SK-N-MC (cell line): ENCODE results near the gene FAM111A.
A peak's percentile ranks its signal among the peaks of the same experiment; 100 is the strongest.

Experiments
- DNase-seq: peaks from one replicate; pipeline ENCODE4 v3.0.0-alpha.2; 2011; ENCODE audit warnings: low read depth, low spot score
- H3K27ac ChIP-seq: fragments of 200-600 bp; sonication (generic); 2 replicates; pipeline ENCODE4 v1.5.1; 2016; ENCODE audit warnings: mixed run types
- H3K36me3 ChIP-seq: fragments of 200-600 bp; sonication (generic); 2 replicates; pipeline ENCODE4 v1.6.1; 2017; ENCODE audit warnings: antibody characterized with exemption, low read length, mixed read lengths; ENCODE audit not compliant: insufficient read depth
- H3K4me3 ChIP-seq: fragments of 200-600 bp; sonication (generic); 2 replicates; pipeline ENCODE4 v1.5.1; 2016
- H3K9ac ChIP-seq: fragments of 200-600 bp; sonication (generic); 2 replicates; pipeline ENCODE4 v1.8.0; 2017; ENCODE audit warnings: mixed run types, mixed read lengths; ENCODE audit not compliant: insufficient read length
- H3K9me3 ChIP-seq: fragments of 200-600 bp; sonication (generic); 2 replicates; pipeline ENCODE4 v1.6.1; 2017; ENCODE audit warnings: low read depth, mild to moderate bottlenecking, antibody characterized with exemption, low read length, moderate library complexity, mixed read lengths
- EZH2 ChIP-seq: fragments of 200-600 bp; sonication (generic); IDR thresholded peaks from one replicate; pipeline ENCODE4 v1.6.1; 2017; ENCODE audit warnings: antibody characterized with exemption
- FOXP2 ChIP-seq: optimal IDR thresholded peaks from 2 replicates; pipeline ENCODE3; 2011; ENCODE audit warnings: mild to moderate bottlenecking, moderate library complexity; ENCODE audit not compliant: insufficient read depth; ENCODE audit errors: extremely low read length, control extremely low read depth
- POLR2AphosphoS5 ChIP-seq: IDR thresholded peaks from 2 replicates; pipeline ENCODE4 v1.6.1; 2012; ENCODE audit warnings: mild to moderate bottlenecking, low read depth, low read length, borderline replicate concordance

The FAM111A gene

GRCh38 chr11:59173080-59173963 is 30.7 kb downstream of the FAM111A start:
- no peaks in the 10 kb centered on the region for H3K36me3 ChIP-seq
- DNase-seq, result no peak
- no peak overlapping the region for H3K27ac ChIP-seq
- no peak overlapping the region for H3K9ac ChIP-seq
- TF ChIP-seq FOXP2 (no peak), POLR2AphosphoS5 (no peak), EZH2 (no peak)
- H3K4me3 ChIP-seq, result peak overlapping the region; percentile 81
- H3K9me3 ChIP-seq, result no peaks in the 10 kb centered on the region

- H3K4me3 ChIP-seq, result 0 out of 2 replicates have a peak overlapping the region, but pooled peaks have one; percentile 81
- TF ChIP-seq FOXP2 (no peak), POLR2AphosphoS5 (no peak), EZH2 (no peak)
- DNase-seq, result no peak
- no peaks in the 10 kb centered on the region for H3K9me3 ChIP-seq
- H3K27ac ChIP-seq, result no peak overlapping the region
- no peaks in the 10 kb centered on the region for H3K36me3 ChIP-seq
- no peak overlapping the region for H3K9ac ChIP-seq
Measured at GRCh38 chr11:59173964-59174663, 31.5 kb downstream of the FAM111A start.

GRCh38 chr11:59174664-59175033 is 32.0 kb downstream of the FAM111A start:
- no peak for DNase-seq
- no peaks in the 10 kb centered on the region for H3K36me3 ChIP-seq
- no peaks in the 10 kb centered on the region for H3K9me3 ChIP-seq
- no peak overlapping the region for H3K27ac ChIP-seq
- no peak for TF ChIP-seq FOXP2
- TF ChIP-seq POLR2AphosphoS5, result no peak
- no peak for TF ChIP-seq EZH2
- H3K4me3 ChIP-seq, result no peak overlapping the region
- no peak overlapping the region for H3K9ac ChIP-seq

- no peak for DNase-seq
- H3K9me3 ChIP-seq, result no peaks in the 10 kb centered on the region
- H3K4me3 ChIP-seq, result no peak overlapping the region
- no peaks in the 10 kb centered on the region for H3K36me3 ChIP-seq
- H3K27ac ChIP-seq, result no peak overlapping the region
- H3K9ac ChIP-seq, result no peak overlapping the region
- no peak for TF ChIP-seq FOXP2
- TF ChIP-seq POLR2AphosphoS5, result no peak
- no peak for TF ChIP-seq EZH2
Measured at GRCh38 chr11:59175091-59175501, 32.4 kb downstream of the FAM111A start.

- no peaks in the 10 kb centered on the region for H3K36me3 ChIP-seq
- H3K4me3 ChIP-seq, result no peak overlapping the region
- H3K9ac ChIP-seq, result no peak overlapping the region
- no peak for TF ChIP-seq FOXP2
- no peak for TF ChIP-seq EZH2
- TF ChIP-seq POLR2AphosphoS5, result no peak
- no peak for DNase-seq
- no peak overlapping the region for H3K27ac ChIP-seq
- H3K9me3 ChIP-seq, result no peaks in the 10 kb centered on the region
Measured at GRCh38 chr11:59176330-59176729, 33.7 kb downstream of the FAM111A start.

- Histone ChIP-seq H3K9me3 (no peaks in the 10 kb centered on the region), H3K36me3 (no peaks in the 10 kb centered on the region), H3K4me3 (no peak overlapping the region), H3K9ac (no peak overlapping the region), H3K27ac (no peak overlapping the region)
- no peak for TF ChIP-seq FOXP2
- no peak for TF ChIP-seq POLR2AphosphoS5
- no peak for TF ChIP-seq EZH2
- DNase-seq, result no peak
Measured at GRCh38 chr11:59178402-59178801, 35.7 kb downstream of the FAM111A start.

- Histone ChIP-seq H3K36me3 (no peaks in the 10 kb centered on the region), H3K27ac (no peak overlapping the region), H3K9me3 (no peaks in the 10 kb centered on the region), H3K4me3 (no peak overlapping the region), H3K9ac (no peak overlapping the region)
- TF ChIP-seq EZH2 (no peak), FOXP2 (no peak), POLR2AphosphoS5 (no peak)
- DNase-seq, result no peak
Measured at GRCh38 chr11:59179121-59179520, 36.5 kb downstream of the FAM111A start.

- Histone ChIP-seq H3K9ac (no peak overlapping the region), H3K36me3 (no peaks in the 10 kb centered on the region), H3K27ac (no peak overlapping the region), H3K4me3 (no peak overlapping the region), H3K9me3 (no peaks in the 10 kb centered on the region)
- TF ChIP-seq FOXP2 (no peak), EZH2 (no peak), POLR2AphosphoS5 (no peak)
- no peak for DNase-seq
Measured at GRCh38 chr11:59180168-59180776, 37.6 kb downstream of the FAM111A start.
